Activated naive CD8-positive, alpha-beta T cell treated with anti-CD3 and anti-CD28 coated beads, Interleukin-2, amount 50 U/mL, for 24 hours (primary cell): ENCODE measurements around the gene PKIG.

Experiments used
- ATAC-seq: fragments of 150-1000 bp; cut with Tn5 transposase; one replicate; pipeline ENCODE4 v1.10.0; 2021
- DNase-seq: peaks from one replicate; pipeline ENCODE4 v3.0.0; 2021
- H3K27ac Mint-ChIP-seq: one replicate; pipeline ENCODE4 v1.8.0; 2021; ENCODE audit warnings: mild to moderate bottlenecking, mixed read lengths
- H3K27me3 Mint-ChIP-seq: one replicate; pipeline ENCODE4 v1.8.0; 2021; ENCODE audit warnings: mixed read lengths
- H3K36me3 Mint-ChIP-seq: one replicate; pipeline ENCODE4 v1.8.0; 2021; ENCODE audit warnings: low read depth, mixed read lengths
- H3K4me1 Mint-ChIP-seq: one replicate; pipeline ENCODE4 v1.8.0; 2021; ENCODE audit warnings: mixed read lengths
- H3K4me3 Mint-ChIP-seq: one replicate; pipeline ENCODE4 v1.8.0; 2021; ENCODE audit warnings: mild to moderate bottlenecking, moderate library complexity, mixed read lengths
- H3K9me3 Mint-ChIP-seq: one replicate; pipeline ENCODE4 v1.8.0; 2021; ENCODE audit warnings: mixed read lengths

Gene PKIG

GRCh38 chr20:44582311-44583025 is at the start of gene PKIG:
PKIG (plus strand) TSS chr20:44582579; CDS start chr20:44614557, 31,978 bp downstream.
- H3K27ac Mint-ChIP-seq: peak within 1 kb of the TSS; percentile 50
- H3K4me3 Mint-ChIP-seq: peak within 1 kb of the TSS; percentile 60
- no peaks in the 10 kb centered on the region for H3K36me3 Mint-ChIP-seq
- H3K27me3 Mint-ChIP-seq: no peaks in the 10 kb centered on the region
- H3K9me3 Mint-ChIP-seq: no peaks in the 10 kb centered on the region
- ATAC-seq (no peak), DNase-seq (no peak)
- peaks cover 23% of the 10 kb centered on the region for H3K4me1 Mint-ChIP-seq

- Mint-ChIP-seq H3K36me3 (no peaks in the 10 kb centered on the region), H3K27me3 (no peaks in the 10 kb centered on the region), H3K27ac (no peak overlapping the region), H3K4me3 (no peak overlapping the region), H3K4me1 (peaks cover 10% of the 10 kb centered on the region), H3K9me3 (no peaks in the 10 kb centered on the region)
- ATAC-seq: peak; percentile 27
- no peak for DNase-seq
These were observed 49.4 kb upstream of the PKIG start for GRCh38 chr20:44532981-44533331.

DNA sequence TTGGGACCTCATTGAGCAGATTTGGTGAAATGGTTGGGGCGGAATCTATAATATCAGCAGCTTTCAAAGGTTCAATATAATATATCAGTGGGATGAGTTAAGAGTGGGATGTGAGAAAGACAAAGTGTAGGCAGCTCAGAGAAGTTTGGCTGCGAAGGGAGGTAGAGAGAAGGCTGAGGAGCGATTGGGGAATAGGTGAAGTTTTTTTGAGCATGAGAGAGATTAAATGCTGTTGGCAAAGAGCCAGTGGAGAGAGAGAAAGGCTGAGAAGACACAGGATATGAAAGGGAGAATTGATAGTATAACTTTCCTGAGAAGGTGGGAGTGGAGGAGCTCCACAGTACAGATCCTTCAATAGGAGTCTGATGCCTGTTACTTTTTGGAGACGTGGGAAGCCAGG is 48.5 kb upstream of the PKIG start:
- H3K4me3 Mint-ChIP-seq: no peak overlapping the region
- no peaks in the 10 kb centered on the region for H3K27me3 Mint-ChIP-seq
- ATAC-seq (no peak), DNase-seq (no peak)
- no peak overlapping the region for H3K27ac Mint-ChIP-seq
- no peaks in the 10 kb centered on the region for H3K36me3 Mint-ChIP-seq
- H3K4me1 Mint-ChIP-seq: peaks cover 10% of the 10 kb centered on the region
- H3K9me3 Mint-ChIP-seq: no peaks in the 10 kb centered on the region

GRCh38 chr20:44536175-44536574 is 46.2 kb upstream of the PKIG start:
- Mint-ChIP-seq H3K4me3 (no peak overlapping the region), H3K36me3 (no peaks in the 10 kb centered on the region), H3K9me3 (no peaks in the 10 kb centered on the region), H3K4me1 (peaks cover 4% of the 10 kb centered on the region), H3K27ac (no peak overlapping the region), H3K27me3 (no peaks in the 10 kb centered on the region)
- ATAC-seq (no peak), DNase-seq (no peak)

- Mint-ChIP-seq H3K27me3 (no peaks in the 10 kb centered on the region), H3K36me3 (no peaks in the 10 kb centered on the region), H3K27ac (no peak overlapping the region), H3K4me3 (no peak overlapping the region), H3K9me3 (no peaks in the 10 kb centered on the region), H3K4me1 (no peaks in the 10 kb centered on the region)
- ATAC-seq (no peak), DNase-seq (no peak)
These were observed 44.4 kb upstream of the PKIG start for GRCh38 chr20:44537993-44538392.

- ATAC-seq: no peak
These were observed 41.5 kb upstream of the PKIG start for GRCh38 chr20:44540834-44541233.

GRCh38 chr20:44541992-44542391 is 40.4 kb upstream of the PKIG start:
- Mint-ChIP-seq H3K36me3 (no peaks in the 10 kb centered on the region), H3K27ac (no peak overlapping the region)
- no peak for ATAC-seq

More at GRCh38 chr20:44540834-44541233, 41.5 kb upstream of the PKIG start:
- Mint-ChIP-seq H3K27me3 (no peaks in the 10 kb centered on the region), H3K4me3 (no peak overlapping the region), H3K36me3 (no peaks in the 10 kb centered on the region), H3K4me1 (no peaks in the 10 kb centered on the region), H3K9me3 (no peaks in the 10 kb centered on the region), H3K27ac (no peak overlapping the region)
- no peak for DNase-seq

DNA sequence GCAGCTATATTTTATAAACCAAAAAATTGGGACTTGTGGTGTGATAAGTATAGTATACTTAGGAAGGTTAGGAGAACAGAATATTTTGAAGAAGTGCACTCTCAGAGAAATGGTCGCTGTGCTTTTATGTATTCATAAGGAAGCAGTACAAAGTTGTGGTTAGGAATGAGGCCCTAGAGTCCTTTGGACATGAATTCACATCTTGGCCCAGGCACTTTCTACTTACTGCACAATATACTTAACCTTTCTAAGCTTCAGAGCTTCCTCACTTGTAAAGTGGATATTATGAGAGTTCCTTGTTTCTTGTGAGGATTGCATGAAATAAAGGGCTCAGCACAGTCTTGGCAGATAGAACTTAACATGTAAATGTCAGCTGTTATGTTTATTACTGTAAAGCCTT is 39.5 kb upstream of the PKIG start:
- no peaks in the 10 kb centered on the region for H3K36me3 Mint-ChIP-seq
- H3K4me1 Mint-ChIP-seq: no peaks in the 10 kb centered on the region
- ATAC-seq: no peak
- H3K9me3 Mint-ChIP-seq: no peaks in the 10 kb centered on the region
- no peak overlapping the region for H3K4me3 Mint-ChIP-seq
- no peak overlapping the region for H3K27ac Mint-ChIP-seq
- H3K27me3 Mint-ChIP-seq: no peaks in the 10 kb centered on the region
- DNase-seq: no peak

More at GRCh38 chr20:44541992-44542391, 40.4 kb upstream of the PKIG start:
- Mint-ChIP-seq H3K27me3 (no peaks in the 10 kb centered on the region), H3K4me1 (no peaks in the 10 kb centered on the region), H3K4me3 (no peak overlapping the region), H3K9me3 (no peaks in the 10 kb centered on the region)
- no peak for DNase-seq

GRCh38 chr20:44543358-44543757 is 39.0 kb upstream of the PKIG start:
- no peak for DNase-seq

GRCh38 chr20:44544263-44544662 is 38.1 kb upstream of the PKIG start:
- H3K4me3 Mint-ChIP-seq: no peak overlapping the region
- no peak overlapping the region for H3K27ac Mint-ChIP-seq
- ATAC-seq (no peak), DNase-seq (no peak)
- no peaks in the 10 kb centered on the region for H3K36me3 Mint-ChIP-seq
- no peaks in the 10 kb centered on the region for H3K27me3 Mint-ChIP-seq
- no peaks in the 10 kb centered on the region for H3K4me1 Mint-ChIP-seq
- no peaks in the 10 kb centered on the region for H3K9me3 Mint-ChIP-seq

More at GRCh38 chr20:44543358-44543757, 39.0 kb upstream of the PKIG start:
- Mint-ChIP-seq H3K4me1 (no peaks in the 10 kb centered on the region), H3K27ac (no peak overlapping the region), H3K9me3 (no peaks in the 10 kb centered on the region), H3K27me3 (no peaks in the 10 kb centered on the region), H3K36me3 (no peaks in the 10 kb centered on the region), H3K4me3 (no peak overlapping the region)
- ATAC-seq: no peak

GRCh38 chr20:44547419-44547818 is 35.0 kb upstream of the PKIG start:
- ATAC-seq (no peak), DNase-seq (no peak)
- Mint-ChIP-seq H3K36me3 (no peaks in the 10 kb centered on the region), H3K9me3 (no peaks in the 10 kb centered on the region), H3K4me1 (peaks cover 2% of the 10 kb centered on the region), H3K27ac (no peak overlapping the region), H3K27me3 (no peaks in the 10 kb centered on the region), H3K4me3 (no peak overlapping the region)

GRCh38 chr20:44549123-44549522 is 33.3 kb upstream of the PKIG start:
- DNase-seq: no peak
- peaks cover 16% of the 10 kb centered on the region for H3K4me1 Mint-ChIP-seq

DNA sequence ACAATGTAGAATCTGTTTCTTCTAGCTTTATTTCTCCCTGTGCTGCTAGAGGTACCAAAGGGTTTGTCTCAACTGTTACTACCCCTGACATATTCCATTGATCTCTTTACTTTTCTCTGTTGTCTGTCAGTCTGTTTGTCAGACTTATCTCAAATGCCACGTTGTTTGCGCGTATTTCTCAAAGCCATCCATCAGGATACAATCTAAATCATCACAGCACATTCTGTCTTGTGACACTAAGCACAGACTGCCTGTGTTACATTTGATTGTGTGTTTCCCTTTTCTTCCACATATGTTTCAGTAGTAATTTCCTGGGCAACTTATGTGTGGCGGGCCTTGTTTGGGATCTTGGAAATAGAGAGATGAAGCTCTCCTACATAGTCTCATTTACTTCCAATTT is 30.3 kb upstream of the PKIG start:
- Mint-ChIP-seq H3K4me3 (no peak overlapping the region), H3K36me3 (no peaks in the 10 kb centered on the region), H3K27me3 (no peaks in the 10 kb centered on the region), H3K27ac (no peak overlapping the region), H3K9me3 (no peaks in the 10 kb centered on the region), H3K4me1 (peaks cover 16% of the 10 kb centered on the region)
- no peak for DNase-seq
- ATAC-seq: no peak

More at GRCh38 chr20:44549123-44549522, 33.3 kb upstream of the PKIG start:
- Mint-ChIP-seq H3K36me3 (no peaks in the 10 kb centered on the region), H3K27me3 (no peaks in the 10 kb centered on the region), H3K9me3 (no peaks in the 10 kb centered on the region), H3K27ac (no peak overlapping the region), H3K4me3 (no peak overlapping the region)
- no peak for ATAC-seq

DNA sequence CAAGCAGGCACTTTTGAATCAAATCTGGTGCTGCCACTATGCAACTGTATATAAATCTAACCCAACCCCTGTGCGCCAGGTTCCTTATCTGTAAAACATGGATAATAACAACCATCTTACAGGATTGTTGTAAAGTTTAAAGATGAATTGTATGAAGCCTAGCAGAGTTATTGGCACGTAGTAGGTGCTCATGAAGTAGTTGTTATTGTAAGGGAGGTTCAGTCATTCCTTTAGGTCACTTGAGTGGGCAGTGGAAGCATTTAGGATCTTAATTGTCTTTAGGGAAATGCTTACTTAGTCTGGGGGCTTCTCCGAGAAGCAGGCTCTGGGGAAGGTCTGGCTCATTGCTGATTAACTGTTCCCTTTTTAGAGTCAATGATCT is 29.8 kb upstream of the PKIG start:
- peaks cover 16% of the 10 kb centered on the region for H3K4me1 Mint-ChIP-seq
- H3K36me3 Mint-ChIP-seq: no peaks in the 10 kb centered on the region
- no peak for ATAC-seq
- H3K4me3 Mint-ChIP-seq: no peak overlapping the region
- peak overlapping the region; percentile 17 for H3K27ac Mint-ChIP-seq
- DNase-seq: no peak
- no peaks in the 10 kb centered on the region for H3K27me3 Mint-ChIP-seq
- H3K9me3 Mint-ChIP-seq: no peaks in the 10 kb centered on the region

DNA sequence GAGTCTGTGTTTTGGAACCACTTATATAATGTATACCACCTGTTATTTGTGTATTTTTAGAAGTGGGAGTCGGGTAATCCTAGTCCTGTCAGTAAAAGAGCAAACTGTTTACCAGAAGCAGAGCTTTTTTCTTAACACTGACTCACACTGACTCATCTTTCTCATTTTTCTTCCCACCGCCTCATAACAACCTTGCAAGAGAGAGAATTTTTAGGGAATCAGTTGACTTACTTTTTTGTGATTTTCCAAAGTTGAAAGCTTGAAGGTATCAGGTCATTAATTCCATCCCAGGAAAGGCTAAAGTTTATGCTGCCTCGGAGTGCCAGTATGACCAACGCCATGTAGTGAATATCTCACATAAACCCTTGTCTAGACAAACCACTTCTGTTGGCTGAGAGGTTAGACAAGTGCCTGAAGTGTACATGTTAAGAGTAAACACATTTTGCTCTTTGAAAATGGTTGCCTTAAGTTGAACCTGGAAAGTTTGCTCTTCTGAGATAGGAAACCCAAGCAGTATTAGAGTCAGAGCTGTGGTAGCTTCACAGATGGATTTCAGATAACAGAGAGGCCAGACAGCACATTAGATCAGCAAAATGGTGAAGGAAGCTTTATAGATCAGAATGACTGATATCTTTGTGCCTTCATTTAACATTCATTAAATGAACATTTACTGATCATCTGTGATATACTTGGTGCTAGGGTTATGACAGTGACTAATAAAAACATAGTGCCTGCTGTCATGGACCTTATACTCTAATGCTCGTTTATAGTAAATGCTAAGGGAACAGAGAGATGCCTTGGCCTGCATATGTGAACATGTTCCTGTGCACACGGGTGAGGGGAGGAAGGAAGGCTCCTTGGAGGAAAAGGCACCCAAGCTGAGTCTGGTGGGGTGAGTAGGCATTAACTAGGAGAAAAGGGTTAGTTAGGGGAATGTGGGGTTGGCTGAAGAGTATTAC is 29.1 kb upstream of the PKIG start:
- Mint-ChIP-seq H3K36me3 (no peaks in the 10 kb centered on the region), H3K4me1 (peaks cover 16% of the 10 kb centered on the region), H3K4me3 (no peak overlapping the region), H3K27ac (peak overlapping the region; percentile 17), H3K9me3 (no peaks in the 10 kb centered on the region), H3K27me3 (no peaks in the 10 kb centered on the region)
- peak; percentile 63 for ATAC-seq
- no peak for DNase-seq
